Hippocampal formation (tissue), 2 donors: Measurements from ENCODE around the gene ACTN4.

Source experiments
- DNase-seq, 2 donors: peaks; one replicate each; lab custom pipeline; 2025; lab: John Stamatoyannopoulos, UW

Gene ACTN4

GRCh38 chr19:38635483-38636399, 11.7 kb upstream of the ACTN4 start:
- DNase-seq = no peak

GRCh38 chr19:38638461-38638860, 9.0 kb upstream of the ACTN4 start:
- no peak for DNase-seq

- DNase-seq = no peak
Observed at GRCh38 chr19:38639679-38640078, 7.8 kb upstream of the ACTN4 start.

GRCh38 chr19:38640368-38640767, 7.1 kb upstream of the ACTN4 start:
- no peak for DNase-seq

GRCh38 chr19:38642176-38642575, 5.3 kb upstream of the ACTN4 start:
- no peak for DNase-seq

GRCh38 chr19:38644719-38645118, 2.7 kb upstream of the ACTN4 start:
- DNase-seq = no peak

GRCh38 chr19:38647966-38648768, 718 bp downstream of the ACTN4 start:
- DNase-seq = no peak

- DNase-seq = no peak
Observed at GRCh38 chr19:38648769-38649304, 1.4 kb downstream of the ACTN4 start.

- no peak for DNase-seq
Observed at GRCh38 chr19:38649305-38650171, 2.1 kb downstream of the ACTN4 start.

- DNase-seq = no peak
Observed at GRCh38 chr19:38650172-38650775, 2.8 kb downstream of the ACTN4 start.

- no peak for DNase-seq
Observed at GRCh38 chr19:38650911-38651584, 3.6 kb downstream of the ACTN4 start.

- DNase-seq = no peak
Observed at GRCh38 chr19:38653028-38653571, 5.7 kb downstream of the ACTN4 start.

- no peak for DNase-seq
Observed at GRCh38 chr19:38654628-38655055, 7.2 kb downstream of the ACTN4 start.

GRCh38 chr19:38655148-38655824, 7.8 kb downstream of the ACTN4 start:
- DNase-seq = no peak

GRCh38 chr19:38656171-38656981, 8.9 kb downstream of the ACTN4 start:
- DNase-seq = peak; percentile 31 to 85

- DNase-seq = no peak
Observed at GRCh38 chr19:38657633-38658222, 10.3 kb downstream of the ACTN4 start.

GRCh38 chr19:38658462-38659306, 11.2 kb downstream of the ACTN4 start:
- DNase-seq = no peak

GRCh38 chr19:38660724-38661123, 13.3 kb downstream of the ACTN4 start:
- no peak for DNase-seq
